ENCODE results near the gene CLIP3.
"Not testable (repeated sequence)": the region's sequence is repeated elsewhere in the genome, so short reads cannot be mapped to it uniquely, and the experiment has no call there.

CLIP3 gene

GRCh38 chr19:36006955-36007354, 25.7 kb downstream of the CLIP3 start:
- no peak for DNase-seq

- DNase-seq, result no peak
Measured at GRCh38 chr19:36003284-36003683, 29.4 kb downstream of the CLIP3 start.

GRCh38 chr19:36001605-36002004, 31.1 kb downstream of the CLIP3 start:
- DNase-seq, result no peak

GRCh38 chr19:35996777-35997176, 35.9 kb downstream of the CLIP3 start:
- DNase-seq, result no peak

GRCh38 chr19:35995048-35995993, 37.4 kb downstream of the CLIP3 start, which contains the start of gene SDHAF1:
Gene SDHAF1, plus strand, starts transcription at chr19:35995188. Its CDS starts 87 bp downstream, at chr19:35995275.
- peak; percentile 85 for DNase-seq

GRCh38 chr19:35993923-35994598, 38.6 kb downstream of the CLIP3 start:
- no peak for DNase-seq

GRCh38 chr19:35992907-35993765, 39.5 kb downstream of the CLIP3 start:
- DNase-seq, result no peak

GRCh38 chr19:35991731-35992450, 40.8 kb downstream of the CLIP3 start:
- no peak for DNase-seq

- no peak for DNase-seq
Measured at GRCh38 chr19:35990771-35991730, 41.6 kb downstream of the CLIP3 start.

GRCh38 chr19:35990156-35990555, 42.5 kb downstream of the CLIP3 start:
- no peak for DNase-seq

- no peak for DNase-seq
Measured at GRCh38 chr19:35988824-35989223, 43.8 kb downstream of the CLIP3 start.

GRCh38 chr19:35987571-35987896, 45.1 kb downstream of the CLIP3 start:
- no peak for DNase-seq

- DNase-seq, result peak; percentile 33
Measured at GRCh38 chr19:35986664-35987570, 45.8 kb downstream of the CLIP3 start.

GRCh38 chr19:35986111-35986510, 46.6 kb downstream of the CLIP3 start:
- no peak for DNase-seq

- no peak for DNase-seq
Measured at GRCh38 chr19:35983177-35983576, 49.5 kb downstream of the CLIP3 start.

- not testable (repeated sequence) for DNase-seq
Measured at GRCh38 chr19:35980997-35981396, 51.7 kb downstream of the CLIP3 start.

GRCh38 chr19:35978832-35979365, 53.8 kb downstream of the CLIP3 start:
- DNase-seq, result no peak

- DNase-seq, result no peak
Measured at GRCh38 chr19:35978271-35978670, 54.4 kb downstream of the CLIP3 start.

- DNase-seq, result no peak
Measured at GRCh38 chr19:35977446-35978222, 55.0 kb downstream of the CLIP3 start.
